PC-9 (cell line): ENCODE data around the gene PRDM16.

Source experiments
- CTCF ChIP-seq: fragments of 200-600 bp; sonication (generic); conservative IDR thresholded peaks from 2 replicates; pipeline ENCODE4 v1.6.1; 2017; ENCODE audit warnings: mixed run types, antibody characterized with exemption, mild to moderate bottlenecking, moderate library complexity
- EZH2 ChIP-seq: fragments of 200-600 bp; sonication (generic); IDR thresholded peaks from 2 replicates; pipeline ENCODE4 v1.8.0; 2017; ENCODE audit warnings: antibody characterized with exemption, low read depth

- TF ChIP-seq CTCF (no peak), EZH2 (no peak)
Measured at GRCh38 chr1:3452866-3453175, 383.8 kb downstream of the PRDM16 start.
